A673 (cell line): ENCODE measurements around the gene SLX9. TPM values are rescaled to one million over a fixed set of nuclear protein-coding genes. Genes with fewer than 3 reads are reported as not detected.

Experiments
- BruUV-seq: library from RNA; stranded (reverse); fragments of 400-500 nt; replicated peaks from 2 replicates; lab custom pipeline; 2021; lab: Mats Ljungman, UMichigan
- CTCF ChIA-PET: fragments of 300-600 bp; sonication (Branson Sonifier 250); formaldehyde crosslinking; loops from one replicate; lab custom pipeline; 2022; ENCODE audit warnings: antibody characterized with exemption; lab: Charles Lee
- POLR2A ChIA-PET: fragments of 300-600 bp; sonication (Branson Sonifier 250); formaldehyde crosslinking; loops from one replicate; lab custom pipeline; 2022; ENCODE audit warnings: antibody characterized with exemption; ENCODE audit not compliant: low non-redundant PET; lab: Charles Lee
- DNase-seq: peaks from one replicate; pipeline ENCODE4 v3.0.0-alpha.2; 2015; ENCODE audit warnings: low spot score
- H3K27ac ChIP-seq: fragments of 200-600 bp; sonication (generic); 2 replicates; pipeline ENCODE4 v1.5.1; 2016; ENCODE audit warnings: mixed run types, low read depth, mild to moderate bottlenecking, mixed read lengths, antibody characterized with exemption, low read length; ENCODE audit not compliant: poor library complexity, severe bottlenecking
- H3K27me3 ChIP-seq: fragments of 200-600 bp; sonication (generic); replicated peaks from 2 replicates; pipeline ENCODE4 v1.6.1; 2017; ENCODE audit warnings: mixed run types, low read depth, mild to moderate bottlenecking, mixed read lengths, antibody characterized with exemption, low read length; ENCODE audit not compliant: insufficient read depth, poor library complexity
- H3K36me3 ChIP-seq: fragments of 200-600 bp; sonication (generic); 2 replicates; pipeline ENCODE4 v1.6.1; 2016; ENCODE audit warnings: mixed run types, mild to moderate bottlenecking, mixed read lengths, antibody characterized with exemption, low read length; ENCODE audit not compliant: insufficient read depth, poor library complexity, severe bottlenecking
- H3K4me1 ChIP-seq: fragments of 200-600 bp; sonication (generic); 2 replicates; pipeline ENCODE4 v1.6.1; 2017; ENCODE audit warnings: mixed run types, mild to moderate bottlenecking, mixed read lengths, antibody characterized with exemption, low read length; ENCODE audit not compliant: insufficient read depth, poor library complexity, severe bottlenecking
- H3K4me3 ChIP-seq: fragments of 200-600 bp; sonication (generic); 2 replicates; pipeline ENCODE4 v1.5.1; 2016; ENCODE audit warnings: low read depth, mixed run types, mild to moderate bottlenecking, mixed read lengths, low read length; ENCODE audit not compliant: poor library complexity, severe bottlenecking
- H3K9me3 ChIP-seq: fragments of 200-600 bp; sonication (generic); 2 replicates; pipeline ENCODE4 v1.6.1; 2016; ENCODE audit warnings: mixed run types, low read depth, mild to moderate bottlenecking, mixed read lengths, antibody characterized with exemption, low read length; ENCODE audit not compliant: poor library complexity, severe bottlenecking
- EZH2 ChIP-seq: fragments of 200-600 bp; sonication (generic); IDR thresholded peaks from 2 replicates; pipeline ENCODE4 v1.6.1; 2017; ENCODE audit warnings: borderline replicate concordance, low read depth, mild to moderate bottlenecking, mixed read lengths, antibody characterized with exemption, low read length; ENCODE audit not compliant: poor library complexity, severe bottlenecking
- intact Hi-C: fragments of 100-400 bp; cut with micrococcal nuclease; formaldehyde crosslinking; loops from one replicate; pipeline ENCODE4 v1.10.0; 2022; ENCODE audit not compliant: unreplicated experiment
- total RNA-seq: library from RNA; stranded (reverse); gene quantifications from 2 replicates; pipeline ENCODE4 v1.2.3, GENCODE V29; 2021
- TF ChIP-seq, protein P1 (sequence below): fragments of 300-800, 200-600 bp; sonication (generic); conservative IDR thresholded peaks from 2 replicates; pipeline ENCODE4 v1.5.1; 2017; ENCODE audit warnings: low read depth, mild to moderate bottlenecking, antibody characterized with exemption, low read length, moderate library complexity, mixed read lengths

Gene SLX9
- total RNA-seq, 1 experiment from 2014 or later, result 114 TPM

GRCh38 chr21:44984792-44985440 is 45.1 kb downstream of the SLX9 start:
- DNase-seq, result no peak
- CTCF ChIA-PET, result no interaction called here

GRCh38 chr21:44985441-44986401 is 45.9 kb downstream of the SLX9 start:
- POLR2A ChIA-PET, result interaction anchor here (0.6 kb wide), 2 partner anchors 21 to 39 kb away, joined by 3 to 5 read pairs; no protein-coding TSS in a partner anchor
- Histone ChIP-seq H3K27me3 (no peaks in the 10 kb centered on the region), H3K4me3 (no peak overlapping the region), H3K36me3 (no peaks in the 10 kb centered on the region), H3K9me3 (no peaks in the 10 kb centered on the region), H3K4me1 (no peaks in the 10 kb centered on the region), H3K27ac (no peak overlapping the region)
- TF ChIP-seq, protein P1, sequence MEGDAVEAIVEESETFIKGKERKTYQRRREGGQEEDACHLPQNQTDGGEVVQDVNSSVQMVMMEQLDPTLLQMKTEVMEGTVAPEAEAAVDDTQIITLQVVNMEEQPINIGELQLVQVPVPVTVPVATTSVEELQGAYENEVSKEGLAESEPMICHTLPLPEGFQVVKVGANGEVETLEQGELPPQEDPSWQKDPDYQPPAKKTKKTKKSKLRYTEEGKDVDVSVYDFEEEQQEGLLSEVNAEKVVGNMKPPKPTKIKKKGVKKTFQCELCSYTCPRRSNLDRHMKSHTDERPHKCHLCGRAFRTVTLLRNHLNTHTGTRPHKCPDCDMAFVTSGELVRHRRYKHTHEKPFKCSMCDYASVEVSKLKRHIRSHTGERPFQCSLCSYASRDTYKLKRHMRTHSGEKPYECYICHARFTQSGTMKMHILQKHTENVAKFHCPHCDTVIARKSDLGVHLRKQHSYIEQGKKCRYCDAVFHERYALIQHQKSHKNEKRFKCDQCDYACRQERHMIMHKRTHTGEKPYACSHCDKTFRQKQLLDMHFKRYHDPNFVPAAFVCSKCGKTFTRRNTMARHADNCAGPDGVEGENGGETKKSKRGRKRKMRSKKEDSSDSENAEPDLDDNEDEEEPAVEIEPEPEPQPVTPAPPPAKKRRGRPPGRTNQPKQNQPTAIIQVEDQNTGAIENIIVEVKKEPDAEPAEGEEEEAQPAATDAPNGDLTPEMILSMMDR, result no peak
- TF ChIP-seq EZH2, result no peak
- DNase-seq, result no peak
- intact Hi-C loops, result no loop called here
- no TSS peak for BruUV-seq
- CTCF ChIA-PET, result no interaction called here

More at GRCh38 chr21:44984792-44985440, 45.1 kb downstream of the SLX9 start:
- Histone ChIP-seq H3K4me1 (no peaks in the 10 kb centered on the region), H3K27me3 (no peaks in the 10 kb centered on the region), H3K4me3 (no peak overlapping the region), H3K27ac (no peak overlapping the region), H3K36me3 (no peaks in the 10 kb centered on the region), H3K9me3 (no peaks in the 10 kb centered on the region)
- POLR2A ChIA-PET, result interaction anchor here (0.6 kb wide), 1 partner anchor 21 kb away, joined by 5 read pairs; no protein-coding TSS in a partner anchor
- BruUV-seq, result no TSS peak
- intact Hi-C loops, result no loop called here
- TF ChIP-seq, protein P1, result no peak
- no peak for TF ChIP-seq EZH2

DNA sequence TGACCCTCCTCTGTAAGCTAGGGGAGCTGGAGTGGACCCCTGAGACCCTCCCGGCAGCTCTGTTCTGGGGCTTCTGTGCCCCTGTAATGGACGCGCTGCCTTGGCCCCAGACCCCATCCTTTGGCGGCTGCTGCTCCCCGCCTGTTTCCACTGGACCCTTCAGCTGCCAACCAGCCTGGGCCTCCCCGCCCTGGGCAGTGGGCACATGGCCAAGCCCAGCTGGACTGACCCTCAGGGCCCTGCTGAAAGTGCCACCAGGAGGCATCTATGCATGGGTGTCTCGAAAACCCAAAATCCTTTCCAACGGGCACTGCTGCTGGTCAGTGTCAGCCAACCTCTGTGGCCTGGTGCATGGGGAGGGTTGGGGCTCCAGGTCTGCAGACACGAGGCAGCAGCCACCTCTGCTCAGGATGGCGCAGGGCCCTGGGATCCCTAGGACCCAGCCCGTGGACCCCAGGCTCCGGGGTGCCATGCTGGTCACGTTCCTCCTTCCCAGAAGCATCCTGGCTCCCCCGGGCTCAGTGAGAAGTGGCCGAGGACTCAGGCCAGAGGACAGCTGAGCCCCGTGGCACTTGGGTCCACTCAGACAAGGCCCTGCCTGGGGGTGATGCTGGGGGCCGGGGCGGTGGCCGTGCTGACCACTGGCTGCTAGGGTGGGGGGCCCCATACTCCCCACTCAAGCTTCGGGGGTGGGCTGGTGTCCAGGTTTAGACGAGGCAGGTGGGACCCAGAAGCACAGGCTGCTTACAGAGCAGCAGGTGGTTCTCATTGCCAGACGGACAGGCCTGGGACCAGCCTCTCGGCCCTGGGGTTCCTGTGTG is 46.9 kb downstream of the SLX9 start:
- no peak for DNase-seq
- Histone ChIP-seq H3K4me1 (no peaks in the 10 kb centered on the region), H3K4me3 (no peak overlapping the region), H3K36me3 (no peaks in the 10 kb centered on the region), H3K27me3 (no peaks in the 10 kb centered on the region), H3K27ac (no peak overlapping the region), H3K9me3 (no peaks in the 10 kb centered on the region)
- ChIA-PET CTCF (no interaction called here), POLR2A (no interaction called here)
- intact Hi-C loops, result no loop called here
- no TSS peak for BruUV-seq
- TF ChIP-seq, protein P1, result no peak
- no peak for TF ChIP-seq EZH2
